ENCODE data around the gene CYB5A. TPM values are rescaled to one million over a fixed set of nuclear protein-coding genes. Genes with fewer than 3 reads are reported as not detected.
A peak's percentile ranks its signal among the peaks of the same experiment; 100 is the strongest.

CYB5A gene
- total and polyA plus RNA-seq, 9 of the 15 experiments (the other 6 are each of a cell fraction or from before 2014, with no cell fraction given) = 11.9 to 22.6 (median 14.1) TPM

DNA sequence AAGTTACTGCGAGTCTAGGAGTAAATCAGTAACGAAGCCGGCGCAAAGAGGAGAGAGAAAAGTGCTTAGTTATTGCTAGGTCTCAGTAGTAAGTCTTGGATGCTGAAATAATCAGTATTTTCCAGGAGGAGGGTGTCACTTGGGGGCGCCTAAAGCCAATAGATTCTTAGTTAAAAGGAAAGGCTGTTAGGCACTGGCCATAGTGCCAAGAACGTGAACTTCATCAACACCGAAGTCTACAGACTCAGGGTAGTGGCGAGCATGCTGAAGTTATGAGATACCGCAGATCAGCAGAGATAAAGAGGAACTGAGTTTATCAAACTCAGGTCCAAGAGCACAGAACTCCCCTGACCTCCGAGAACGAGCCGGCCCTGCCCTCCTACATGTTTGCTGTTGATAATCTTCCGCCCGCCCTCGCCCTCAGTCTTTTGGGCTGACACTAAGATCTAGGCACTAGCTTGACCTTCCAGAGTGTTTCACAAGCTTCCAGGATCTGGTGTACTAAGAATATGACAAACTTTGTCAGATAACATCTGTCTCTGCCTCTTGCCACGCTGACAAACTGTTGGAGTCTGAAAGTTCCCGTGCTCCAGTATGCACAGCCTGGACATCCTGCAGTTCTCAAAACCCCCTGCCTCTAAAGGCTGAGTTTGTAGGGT, 49.2 kb downstream of the CYB5A start (continued):
- TF ChIP-seq SAP30 (IDR thresholded peaks at IDR 0.05; ENCODE audit: borderline replicate concordance, insufficient read depth, low read depth, low read length, poor library complexity, severe bottlenecking) (no peak), KDM5B (IDR thresholded peaks at IDR 0.05; ENCODE audit: insufficient replicate concordance, low read depth, low read length) (no peak), IRF2 (CRISPR knock-in tag; IDR thresholded peaks at IDR 0.05) (no peak), PKNOX1 (IDR thresholded peaks at IDR 0.05) (peak; percentile 38; the same call in 1 of the 2 replicates), HES1 (IDR thresholded peaks at IDR 0.05; ENCODE audit: low read depth) (peak; percentile 57; the same call in 1 of the 2 replicates), CEBPG (CRISPR knock-in tag; IDR thresholded peaks at IDR 0.05) (no peak), CEBPG (tag; conservative IDR thresholded peaks at IDR 0.05 in 1 of 2, IDR thresholded peaks at IDR 0.05 in 1 of 2) (no peak), EGR1 (conservative IDR thresholded peaks at IDR 0.05) (peak; percentile 34; the same call in 1 of the 2 replicates), CGGBP1 (CRISPR knock-in tag; IDR thresholded peaks at IDR 0.05) (no peak), RFX1 (IDR thresholded peaks at IDR 0.05) (no peak), HMG20B (CRISPR knock-in tag; IDR thresholded peaks at IDR 0.05) (no peak), ZNF324 (CRISPR knock-in tag; IDR thresholded peaks at IDR 0.05) (peak; percentile 66; the same call in 1 of the 2 replicates), NCOR1 (IDR thresholded peaks at IDR 0.05) (peak; percentile 77)
- TF ChIP-seq, protein P1, sequence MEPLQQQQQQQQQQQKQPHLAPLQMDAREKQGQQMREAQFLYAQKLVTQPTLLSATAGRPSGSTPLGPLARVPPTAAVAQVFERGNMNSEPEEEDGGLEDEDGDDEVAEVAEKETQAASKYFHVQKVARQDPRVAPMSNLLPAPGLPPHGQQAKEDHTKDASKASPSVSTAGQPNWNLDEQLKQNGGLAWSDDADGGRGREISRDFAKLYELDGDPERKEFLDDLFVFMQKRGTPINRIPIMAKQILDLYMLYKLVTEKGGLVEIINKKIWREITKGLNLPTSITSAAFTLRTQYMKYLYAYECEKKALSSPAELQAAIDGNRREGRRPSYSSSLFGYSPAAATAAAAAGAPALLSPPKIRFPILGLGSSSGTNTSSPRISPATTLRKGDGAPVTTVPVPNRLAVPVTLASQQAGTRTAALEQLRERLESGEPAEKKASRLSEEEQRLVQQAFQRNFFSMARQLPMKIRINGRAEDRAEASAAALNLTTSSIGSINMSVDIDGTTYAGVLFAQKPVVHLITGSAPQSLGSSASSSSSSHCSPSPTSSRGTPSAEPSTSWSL (CRISPR knock-in tag; IDR thresholded peaks at IDR 0.05; ENCODE audit: borderline replicate concordance) = no peak
- TF ChIP-seq, protein P2, sequence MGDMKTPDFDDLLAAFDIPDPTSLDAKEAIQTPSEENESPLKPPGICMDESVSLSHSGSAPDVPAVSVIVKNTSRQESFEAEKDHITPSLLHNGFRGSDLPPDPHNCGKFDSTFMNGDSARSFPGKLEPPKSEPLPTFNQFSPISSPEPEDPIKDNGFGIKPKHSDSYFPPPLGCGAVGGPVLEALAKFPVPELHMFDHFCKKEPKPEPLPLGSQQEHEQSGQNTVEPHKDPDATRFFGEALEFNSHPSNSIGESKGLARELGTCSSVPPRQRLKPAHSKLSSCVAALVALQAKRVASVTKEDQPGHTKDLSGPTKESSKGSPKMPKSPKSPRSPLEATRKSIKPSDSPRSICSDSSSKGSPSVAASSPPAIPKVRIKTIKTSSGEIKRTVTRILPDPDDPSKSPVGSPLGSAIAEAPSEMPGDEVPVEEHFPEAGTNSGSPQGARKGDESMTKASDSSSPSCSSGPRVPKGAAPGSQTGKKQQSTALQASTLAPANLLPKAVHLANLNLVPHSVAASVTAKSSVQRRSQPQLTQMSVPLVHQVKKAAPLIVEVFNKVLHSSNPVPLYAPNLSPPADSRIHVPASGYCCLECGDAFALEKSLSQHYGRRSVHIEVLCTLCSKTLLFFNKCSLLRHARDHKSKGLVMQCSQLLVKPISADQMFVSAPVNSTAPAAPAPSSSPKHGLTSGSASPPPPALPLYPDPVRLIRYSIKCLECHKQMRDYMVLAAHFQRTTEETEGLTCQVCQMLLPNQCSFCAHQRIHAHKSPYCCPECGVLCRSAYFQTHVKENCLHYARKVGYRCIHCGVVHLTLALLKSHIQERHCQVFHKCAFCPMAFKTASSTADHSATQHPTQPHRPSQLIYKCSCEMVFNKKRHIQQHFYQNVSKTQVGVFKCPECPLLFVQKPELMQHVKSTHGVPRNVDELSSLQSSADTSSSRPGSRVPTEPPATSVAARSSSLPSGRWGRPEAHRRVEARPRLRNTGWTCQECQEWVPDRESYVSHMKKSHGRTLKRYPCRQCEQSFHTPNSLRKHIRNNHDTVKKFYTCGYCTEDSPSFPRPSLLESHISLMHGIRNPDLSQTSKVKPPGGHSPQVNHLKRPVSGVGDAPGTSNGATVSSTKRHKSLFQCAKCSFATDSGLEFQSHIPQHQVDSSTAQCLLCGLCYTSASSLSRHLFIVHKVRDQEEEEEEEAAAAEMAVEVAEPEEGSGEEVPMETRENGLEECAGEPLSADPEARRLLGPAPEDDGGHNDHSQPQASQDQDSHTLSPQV (IDR thresholded peaks at IDR 0.05) = peak; percentile 33
- TF ChIP-seq, protein P3, sequence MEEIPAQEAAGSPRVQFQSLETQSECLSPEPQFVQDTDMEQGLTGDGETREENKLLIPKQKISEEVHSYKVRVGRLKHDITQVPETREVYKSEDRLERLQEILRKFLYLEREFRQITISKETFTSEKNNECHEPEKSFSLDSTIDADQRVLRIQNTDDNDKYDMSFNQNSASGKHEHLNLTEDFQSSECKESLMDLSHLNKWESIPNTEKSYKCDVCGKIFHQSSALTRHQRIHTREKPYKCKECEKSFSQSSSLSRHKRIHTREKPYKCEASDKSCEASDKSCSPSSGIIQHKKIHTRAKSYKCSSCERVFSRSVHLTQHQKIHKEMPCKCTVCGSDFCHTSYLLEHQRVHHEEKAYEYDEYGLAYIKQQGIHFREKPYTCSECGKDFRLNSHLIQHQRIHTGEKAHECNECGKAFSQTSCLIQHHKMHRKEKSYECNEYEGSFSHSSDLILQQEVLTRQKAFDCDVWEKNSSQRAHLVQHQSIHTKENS (CRISPR knock-in tag; IDR thresholded peaks at IDR 0.05) = no peak
